ENCODE results near the gene BDKRB2. TPM values are rescaled to one million over a fixed set of nuclear protein-coding genes. Genes with fewer than 3 reads are reported as not detected.
"Not testable (repeated sequence)": the region's sequence is repeated elsewhere in the genome, so short reads cannot be mapped to it uniquely, and the experiment has no call there.

BDKRB2 gene
- total RNA-seq, 1 donor from 2014 or later, result 0.70 TPM

- Histone ChIP-seq H3K9ac (ENCODE audit: low read length) (no peak overlapping the region), H3K27me3 (ENCODE audit: insufficient read depth, low read length) (no peaks in the 10 kb centered on the region), H3K36me3 (ENCODE audit: insufficient read depth, low read length) (no peaks in the 10 kb centered on the region), H3K4me1 (ENCODE audit: insufficient read depth, low read length) (no peaks in the 10 kb centered on the region), H4K20me1 (ENCODE audit: insufficient read depth, low read length) (no peaks in the 10 kb centered on the region), H2AFZ (ENCODE audit: low read depth, low read length) (no peak overlapping the region), H3K4me2 (ENCODE audit: low read length) (no peak overlapping the region), H3K79me2 (ENCODE audit: insufficient read depth, low read length) (no peaks in the 10 kb centered on the region), H3K27ac (ENCODE audit: low read depth, low read length) (no peak overlapping the region), H3K4me3 (ENCODE audit: insufficient read depth, low read depth, low read length) (no peak overlapping the region), H3K9me3 (ENCODE audit: insufficient read depth, low read depth, low read length) (no peaks in the 10 kb centered on the region)
- no peak for DNase-seq (ENCODE audit: low read depth)
- TF ChIP-seq CTCF (IDR thresholded peaks at IDR 0.05; ENCODE audit: insufficient read depth, low read depth, low read length), result no peak
- TF ChIP-seq EZH2 (IDR thresholded peaks at IDR 0.05; ENCODE audit: insufficient read depth, low read length), result no peak
- no peak for FAIRE-seq
- Mint-ChIP-seq H3K9me3 (ENCODE audit: unreplicated experiment) (peaks cover 11% of the 10 kb centered on the region), H3K27ac (ENCODE audit: unreplicated experiment) (no peak overlapping the region), H3K27me3 (ENCODE audit: low read depth, unreplicated experiment) (peaks cover 34% of the 10 kb centered on the region), H3K4me1 (ENCODE audit: low read depth, unreplicated experiment) (peaks cover under 1% of the 10 kb centered on the region), H3K4me3 (ENCODE audit: unreplicated experiment) (no peak overlapping the region), H3K36me3 (ENCODE audit: low read depth, unreplicated experiment) (peaks cover 5% of the 10 kb centered on the region)
Observed at GRCh38 chr14:96240641-96241040, 36.0 kb downstream of the BDKRB2 start.

GRCh38 chr14:96242126-96242525 is 37.5 kb downstream of the BDKRB2 start:
- DNase-seq (ENCODE audit: low read depth), result no peak
- H2AFZ ChIP-seq (ENCODE audit: low read depth, low read length), result no peak overlapping the region
- Mint-ChIP-seq H3K4me3 (ENCODE audit: unreplicated experiment) (no peak overlapping the region), H3K4me1 (ENCODE audit: low read depth, unreplicated experiment) (peaks cover 13% of the 10 kb centered on the region), H3K27ac (ENCODE audit: unreplicated experiment) (no peak overlapping the region), H3K36me3 (ENCODE audit: low read depth, unreplicated experiment) (peaks cover 4% of the 10 kb centered on the region), H3K9me3 (ENCODE audit: unreplicated experiment) (peaks cover 11% of the 10 kb centered on the region), H3K27me3 (ENCODE audit: low read depth, unreplicated experiment) (peaks cover 34% of the 10 kb centered on the region)
- TF ChIP-seq CTCF (IDR thresholded peaks at IDR 0.05; ENCODE audit: insufficient read depth, low read depth, low read length), result no peak
- no peak for TF ChIP-seq EZH2 (IDR thresholded peaks at IDR 0.05; ENCODE audit: insufficient read depth, low read length)
- H3K36me3 ChIP-seq (ENCODE audit: insufficient read depth, low read length), result no peaks in the 10 kb centered on the region
- H3K27ac ChIP-seq (ENCODE audit: low read depth, low read length), result no peak overlapping the region
- no peaks in the 10 kb centered on the region for H3K27me3 ChIP-seq (ENCODE audit: insufficient read depth, low read length)
- H3K9me3 ChIP-seq (ENCODE audit: insufficient read depth, low read depth, low read length), result no peaks in the 10 kb centered on the region
- H3K4me1 ChIP-seq (ENCODE audit: insufficient read depth, low read length), result peaks cover 9% of the 10 kb centered on the region
- H4K20me1 ChIP-seq (ENCODE audit: insufficient read depth, low read length), result no peaks in the 10 kb centered on the region
- H3K4me3 ChIP-seq (ENCODE audit: insufficient read depth, low read depth, low read length), result no peak overlapping the region
- H3K4me2 ChIP-seq (ENCODE audit: low read length), result no peak overlapping the region
- no peaks in the 10 kb centered on the region for H3K79me2 ChIP-seq (ENCODE audit: insufficient read depth, low read length)
- FAIRE-seq, result no peak
- H3K9ac ChIP-seq (ENCODE audit: low read length), result no peak overlapping the region

GRCh38 chr14:96243785-96244184 is 39.1 kb downstream of the BDKRB2 start:
- no peaks in the 10 kb centered on the region for H4K20me1 ChIP-seq (ENCODE audit: insufficient read depth, low read length)
- Mint-ChIP-seq H3K36me3 (ENCODE audit: low read depth, unreplicated experiment) (peaks cover 4% of the 10 kb centered on the region), H3K27me3 (ENCODE audit: low read depth, unreplicated experiment) (peaks cover 33% of the 10 kb centered on the region), H3K27ac (ENCODE audit: unreplicated experiment) (no peak overlapping the region), H3K9me3 (ENCODE audit: unreplicated experiment) (peaks cover 11% of the 10 kb centered on the region), H3K4me3 (ENCODE audit: unreplicated experiment) (no peak overlapping the region), H3K4me1 (ENCODE audit: low read depth, unreplicated experiment) (peaks cover 15% of the 10 kb centered on the region)
- no peaks in the 10 kb centered on the region for H3K9me3 ChIP-seq (ENCODE audit: insufficient read depth, low read depth, low read length)
- H3K36me3 ChIP-seq (ENCODE audit: insufficient read depth, low read length), result no peaks in the 10 kb centered on the region
- no peak overlapping the region for H3K27ac ChIP-seq (ENCODE audit: low read depth, low read length)
- H2AFZ ChIP-seq (ENCODE audit: low read depth, low read length), result no peak overlapping the region
- FAIRE-seq, result no peak
- H3K4me1 ChIP-seq (ENCODE audit: insufficient read depth, low read length), result peaks cover 9% of the 10 kb centered on the region
- H3K27me3 ChIP-seq (ENCODE audit: insufficient read depth, low read length), result no peaks in the 10 kb centered on the region
- H3K4me3 ChIP-seq (ENCODE audit: insufficient read depth, low read depth, low read length), result no peak overlapping the region
- TF ChIP-seq EZH2 (IDR thresholded peaks at IDR 0.05; ENCODE audit: insufficient read depth, low read length) (no peak), CTCF (IDR thresholded peaks at IDR 0.05; ENCODE audit: insufficient read depth, low read depth, low read length) (no peak)
- no peak overlapping the region for H3K9ac ChIP-seq (ENCODE audit: low read length)
- no peak overlapping the region for H3K4me2 ChIP-seq (ENCODE audit: low read length)
- DNase-seq (ENCODE audit: low read depth), result no peak
- H3K79me2 ChIP-seq (ENCODE audit: insufficient read depth, low read length), result no peaks in the 10 kb centered on the region

- not testable (repeated sequence) for H4K20me1 ChIP-seq (ENCODE audit: insufficient read depth, low read length); H3K9ac ChIP-seq (ENCODE audit: low read length); H3K36me3 Mint-ChIP-seq (ENCODE audit: low read depth, unreplicated experiment); H3K27ac ChIP-seq (ENCODE audit: low read depth, low read length); DNase-seq (ENCODE audit: low read depth); H3K36me3 ChIP-seq (ENCODE audit: insufficient read depth, low read length); H3K4me3 Mint-ChIP-seq (ENCODE audit: unreplicated experiment); H3K4me2 ChIP-seq (ENCODE audit: low read length); H3K4me3 ChIP-seq (ENCODE audit: insufficient read depth, low read depth, low read length); H3K27me3 ChIP-seq (ENCODE audit: insufficient read depth, low read length); H2AFZ ChIP-seq (ENCODE audit: low read depth, low read length); FAIRE-seq; H3K9me3 Mint-ChIP-seq (ENCODE audit: unreplicated experiment); H3K9me3 ChIP-seq (ENCODE audit: insufficient read depth, low read depth, low read length); H3K79me2 ChIP-seq (ENCODE audit: insufficient read depth, low read length); H3K4me1 ChIP-seq (ENCODE audit: insufficient read depth, low read length); H3K27ac Mint-ChIP-seq (ENCODE audit: unreplicated experiment)
- Mint-ChIP-seq H3K27me3 (ENCODE audit: low read depth, unreplicated experiment) (peaks cover 26% of the 10 kb centered on the region), H3K4me1 (ENCODE audit: low read depth, unreplicated experiment) (peaks cover 20% of the 10 kb centered on the region)
Observed at GRCh38 chr14:96245074-96245473, 40.4 kb downstream of the BDKRB2 start.

All from astrocyte (in vitro differentiated cells and primary cell).